GM10266 (cell line): Measurements from ENCODE around the gene TENT5C.

Source experiments
- DNase-seq: peaks from one replicate; pipeline ENCODE4 v3.0.0; 2012; ENCODE audit errors: extremely low spot score
- TF ChIP-seq, protein P1 (sequence below): IDR thresholded peaks from 2 replicates; pipeline ENCODE4 v1.5.1; 2012; ENCODE audit warnings: mild to moderate bottlenecking, low read depth; ENCODE audit not compliant: control insufficient read depth, insufficient read depth; ENCODE audit errors: missing control alignments

TENT5C gene

DNA sequence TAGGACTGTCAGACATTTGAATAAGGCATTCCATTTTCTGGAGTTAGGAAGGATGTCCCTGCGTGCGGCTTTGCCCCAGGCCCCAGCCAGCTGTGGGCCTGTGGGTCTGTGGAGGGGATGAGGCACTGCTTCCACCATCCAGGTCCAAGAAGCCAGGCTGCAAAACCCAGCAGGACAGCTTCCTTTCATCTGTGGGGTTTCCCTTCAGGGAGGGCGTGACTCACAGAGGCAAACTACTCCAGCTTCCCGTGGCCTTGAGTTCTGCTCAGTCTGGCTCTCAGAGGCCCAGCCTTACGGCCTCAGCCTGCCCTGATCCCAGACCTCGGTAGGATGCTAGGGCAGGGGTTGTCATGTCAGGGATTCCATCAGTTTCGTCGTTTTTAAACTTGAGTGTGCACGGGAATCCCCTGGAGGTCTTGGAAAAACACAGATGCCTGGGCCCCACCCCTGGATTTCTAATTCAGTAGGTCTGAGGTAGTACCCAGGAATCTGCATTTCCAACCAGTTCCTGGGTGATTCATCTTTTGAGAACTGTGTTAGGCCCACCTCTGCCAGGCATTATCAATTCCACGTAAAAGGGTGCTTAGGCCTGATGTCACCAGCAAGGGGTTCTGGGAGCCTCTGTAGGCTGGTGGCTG is 32.3 kb upstream of the TENT5C start:
- TF ChIP-seq, protein P1, sequence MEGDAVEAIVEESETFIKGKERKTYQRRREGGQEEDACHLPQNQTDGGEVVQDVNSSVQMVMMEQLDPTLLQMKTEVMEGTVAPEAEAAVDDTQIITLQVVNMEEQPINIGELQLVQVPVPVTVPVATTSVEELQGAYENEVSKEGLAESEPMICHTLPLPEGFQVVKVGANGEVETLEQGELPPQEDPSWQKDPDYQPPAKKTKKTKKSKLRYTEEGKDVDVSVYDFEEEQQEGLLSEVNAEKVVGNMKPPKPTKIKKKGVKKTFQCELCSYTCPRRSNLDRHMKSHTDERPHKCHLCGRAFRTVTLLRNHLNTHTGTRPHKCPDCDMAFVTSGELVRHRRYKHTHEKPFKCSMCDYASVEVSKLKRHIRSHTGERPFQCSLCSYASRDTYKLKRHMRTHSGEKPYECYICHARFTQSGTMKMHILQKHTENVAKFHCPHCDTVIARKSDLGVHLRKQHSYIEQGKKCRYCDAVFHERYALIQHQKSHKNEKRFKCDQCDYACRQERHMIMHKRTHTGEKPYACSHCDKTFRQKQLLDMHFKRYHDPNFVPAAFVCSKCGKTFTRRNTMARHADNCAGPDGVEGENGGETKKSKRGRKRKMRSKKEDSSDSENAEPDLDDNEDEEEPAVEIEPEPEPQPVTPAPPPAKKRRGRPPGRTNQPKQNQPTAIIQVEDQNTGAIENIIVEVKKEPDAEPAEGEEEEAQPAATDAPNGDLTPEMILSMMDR = no peak
- no peak for DNase-seq

DNA sequence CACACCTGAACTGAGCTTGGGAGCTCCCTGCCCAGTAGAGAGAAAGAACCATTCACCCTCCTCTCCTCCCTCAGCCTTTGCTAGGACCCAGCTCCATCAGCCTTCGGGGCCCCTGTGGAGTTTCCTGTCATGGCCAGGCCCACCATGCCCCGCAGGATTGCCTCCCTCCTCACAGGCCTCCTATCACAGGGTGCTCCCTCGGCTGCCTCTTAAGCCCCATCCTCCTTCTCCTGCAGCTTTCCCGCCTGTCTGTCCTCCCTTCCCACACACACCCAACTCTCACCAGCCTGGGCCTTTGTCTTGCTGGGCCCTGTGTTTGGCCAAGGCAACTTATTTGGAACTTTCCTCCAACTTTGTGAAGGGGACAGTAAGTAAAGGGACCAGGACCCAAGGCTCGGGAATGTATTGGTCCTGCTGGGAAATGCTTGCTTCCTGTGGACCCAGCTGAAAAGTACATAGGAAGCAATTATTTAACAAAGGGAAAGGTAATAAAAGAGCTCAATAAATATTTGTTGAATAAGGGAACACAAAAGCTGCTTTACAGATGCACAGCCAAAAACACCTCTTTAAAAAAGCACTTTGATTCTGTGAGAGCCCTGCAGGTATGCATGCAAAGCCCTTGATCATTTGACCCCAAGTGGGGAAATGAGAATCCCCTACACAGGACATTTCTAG is 31.6 kb upstream of the TENT5C start:
- DNase-seq = no peak
- TF ChIP-seq, protein P1 = no peak

DNA sequence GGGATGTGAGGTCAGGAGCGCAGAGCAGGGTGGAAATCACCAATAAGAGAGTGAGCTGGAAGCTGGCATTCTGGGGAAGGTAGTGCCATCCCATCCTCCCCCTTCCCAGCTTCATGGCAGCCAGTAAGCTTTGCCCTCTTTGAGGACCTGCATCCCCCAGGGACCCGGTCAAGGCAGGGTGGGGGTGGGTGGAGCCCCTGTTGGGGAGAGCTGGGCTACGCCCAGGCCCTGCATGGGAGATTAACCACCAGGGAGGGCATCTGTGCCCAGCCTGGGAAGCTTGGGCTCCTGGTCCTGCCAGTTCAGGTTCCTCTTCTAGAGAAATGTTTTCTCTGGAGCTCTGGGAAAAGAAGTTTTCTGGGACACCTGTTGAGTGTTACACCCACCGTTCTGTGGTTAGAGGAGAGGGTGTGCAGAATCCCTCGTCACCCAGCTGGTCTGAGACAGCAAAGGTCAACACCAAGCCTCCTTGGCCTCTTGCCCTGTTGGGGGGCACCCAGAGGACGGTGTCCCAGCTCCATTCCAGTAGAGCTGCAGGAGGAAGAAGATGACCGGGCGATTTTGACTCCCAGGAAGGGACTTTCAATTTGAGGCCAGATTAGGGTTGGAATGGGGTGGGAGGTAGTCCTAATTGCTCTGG is 30.1 kb upstream of the TENT5C start:
- DNase-seq = no peak
- TF ChIP-seq, protein P1 = no peak

DNA sequence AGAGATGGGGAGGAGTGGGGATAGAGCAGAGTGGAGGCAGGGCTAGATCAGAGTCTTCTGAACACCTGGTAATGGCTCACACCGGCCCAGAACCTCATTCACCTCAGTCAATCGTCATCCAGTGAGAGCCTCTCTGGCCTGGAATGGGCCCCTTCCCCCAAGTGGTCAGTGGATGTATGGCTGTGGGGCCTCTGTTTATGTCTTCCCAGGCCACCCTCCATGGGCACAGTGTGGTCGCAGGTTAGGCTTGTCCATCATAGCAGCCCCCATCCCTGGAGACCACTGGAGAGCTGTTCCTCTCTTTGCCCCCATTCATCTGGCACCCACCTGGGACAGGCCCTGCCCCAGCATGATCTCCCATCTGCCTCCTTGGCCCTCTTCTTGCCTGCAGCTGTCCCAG is 29.6 kb upstream of the TENT5C start:
- TF ChIP-seq, protein P1 = no peak
- no peak for DNase-seq

DNA sequence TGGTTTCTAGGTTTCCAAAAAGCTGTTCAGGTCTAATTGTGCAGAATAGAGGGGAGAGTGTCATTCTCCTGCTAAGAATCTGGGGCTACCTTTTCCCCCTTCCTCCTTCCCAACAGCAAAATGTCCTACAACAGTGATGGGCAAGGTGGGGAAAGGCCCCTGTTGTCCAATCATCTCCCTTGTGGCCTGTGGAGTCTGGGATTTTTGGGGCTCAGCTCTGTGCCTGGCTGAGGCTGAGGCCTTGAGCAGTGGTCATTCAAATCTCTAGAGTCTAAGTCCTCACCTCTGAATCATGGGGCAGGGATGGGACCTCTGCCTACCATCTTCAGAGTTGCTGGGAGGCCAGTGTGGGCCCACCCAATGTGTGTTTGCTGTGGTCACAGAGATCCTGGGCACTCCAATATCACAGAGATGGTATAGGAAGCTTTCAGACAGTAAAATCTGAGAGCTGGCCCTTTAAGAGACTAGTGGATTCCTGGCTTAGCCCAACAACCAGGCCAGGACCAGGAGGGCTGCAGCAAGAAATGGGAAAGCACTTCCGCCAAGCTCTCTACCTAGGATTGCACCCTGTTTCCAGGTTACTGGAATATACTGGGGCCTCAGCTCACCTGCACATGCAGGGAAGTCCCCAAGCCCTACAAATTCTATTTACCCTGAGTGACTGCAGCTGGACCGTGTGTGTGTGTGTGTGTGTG is 28.5 kb upstream of the TENT5C start:
- DNase-seq = no peak
- TF ChIP-seq, protein P1 = no peak

DNA sequence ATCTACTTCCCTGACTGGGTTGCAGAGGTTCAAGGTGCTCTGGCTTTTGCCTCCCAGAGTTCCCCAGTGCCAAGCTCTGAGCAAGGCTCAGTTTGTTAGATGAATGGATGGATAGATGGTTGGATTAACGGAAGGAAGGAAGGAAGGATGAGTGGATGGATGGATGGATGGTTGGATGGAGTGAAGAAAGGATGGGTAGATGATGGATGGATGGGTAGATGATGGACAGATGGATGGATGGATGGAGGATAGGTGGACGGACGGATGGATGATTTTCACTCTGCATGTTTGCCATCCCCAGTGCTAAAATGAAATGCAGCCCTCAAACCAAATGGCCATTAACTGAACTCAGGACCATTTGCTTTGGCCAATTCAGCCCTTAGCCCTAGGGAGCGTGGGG is 27.4 kb upstream of the TENT5C start:
- DNase-seq = no peak
- TF ChIP-seq, protein P1 = no peak

DNA sequence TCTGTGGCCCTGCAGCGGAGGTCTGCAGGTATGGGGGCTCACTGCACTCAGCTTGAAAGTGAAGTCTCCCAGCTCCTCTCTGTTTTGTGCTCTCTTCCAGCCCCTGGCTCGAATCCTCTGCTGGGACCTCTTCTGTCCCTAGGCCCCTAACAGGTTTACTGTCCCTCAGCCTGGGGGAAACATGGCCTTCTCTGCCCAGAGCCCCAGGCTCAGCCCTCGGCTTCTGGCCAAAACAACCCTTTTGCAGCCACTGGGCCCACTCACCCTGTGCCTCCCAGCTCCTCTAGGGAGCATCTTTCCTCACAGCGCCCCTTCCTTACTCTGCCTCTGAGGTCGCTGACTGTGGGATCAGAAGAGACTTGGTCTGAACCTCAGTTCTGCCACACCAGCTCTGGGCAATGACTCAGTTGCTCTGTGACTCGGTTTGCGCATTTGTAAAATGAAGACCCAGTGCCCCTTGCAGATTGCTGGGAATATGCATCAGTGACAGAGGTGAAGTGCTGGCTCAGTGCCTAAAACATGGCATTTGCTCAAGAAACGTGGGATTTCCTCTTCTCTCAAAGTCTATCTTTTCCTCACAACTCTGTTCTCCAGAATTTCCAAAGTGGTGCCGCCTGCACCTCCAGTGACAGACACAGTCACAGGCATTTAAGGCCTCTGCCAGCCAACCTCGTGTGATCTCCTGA is 26.5 kb upstream of the TENT5C start:
- DNase-seq = no peak
- TF ChIP-seq, protein P1 = no peak
